HCT116 (cell line): ENCODE results near the gene TAL1.

ENCODE experiments used
- CTCF ChIP-seq, 3 experiments: fragments of 200-600 bp in 1 of 3; sonication (generic) in 1 of 3; IDR thresholded peaks in 2 of 3; conservative IDR thresholded peaks in 1 of 3; 2 replicates each; pipeline ENCODE4 v1.5.1; 2012 to 2017; ENCODE audit warnings: low read depth in 2 of 3, low read length in 2 of 3, antibody characterized with exemption in 1 of 3, borderline replicate concordance in 1 of 3, control low read depth in 1 of 3, mild to moderate bottlenecking in 1 of 3, mixed read lengths in 1 of 3, mixed run types in 1 of 3, moderate library complexity in 1 of 3; ENCODE audit not compliant: insufficient read depth in 1 of 3
- EGR1 ChIP-seq: IDR thresholded peaks from 2 replicates; pipeline ENCODE4 v1.6.1; 2012; ENCODE audit warnings: low read depth
- EZH2 ChIP-seq: fragments of 200-600 bp; sonication (generic); IDR thresholded peaks from 2 replicates; pipeline ENCODE4 v1.6.1; 2017; ENCODE audit warnings: antibody characterized with exemption, mixed run types
- EZH2phosphoT487 ChIP-seq: fragments of 200-600 bp; IDR thresholded peaks from 2 replicates; pipeline ENCODE4 v1.6.1; 2018; ENCODE audit warnings: antibody characterized with exemption, borderline replicate concordance
- FOSL1 ChIP-seq: IDR thresholded peaks from 2 replicates; pipeline ENCODE4 v1.6.1; 2012; ENCODE audit warnings: low read depth
- MAX ChIP-seq: IDR thresholded peaks from 2 replicates; pipeline ENCODE4 v1.6.1; 2012
- POLR2A ChIP-seq: IDR thresholded peaks from 2 replicates; pipeline ENCODE4 v1.7.0; 2011; ENCODE audit warnings: borderline replicate concordance; ENCODE audit not compliant: insufficient read depth, insufficient read length; ENCODE audit errors: extremely low read depth
- REST ChIP-seq: IDR thresholded peaks from 2 replicates; pipeline ENCODE4 v1.6.1; 2012; ENCODE audit warnings: low read depth
- TCF7L2 ChIP-seq: IDR thresholded peaks from 2 replicates; pipeline ENCODE4 v1.7.0; 2011; ENCODE audit warnings: borderline replicate concordance, inconsistent platforms; ENCODE audit not compliant: insufficient read depth, insufficient read length; ENCODE audit errors: extremely low read depth

- TF ChIP-seq EZH2phosphoT487 = no peak
- TF ChIP-seq REST = no peak
- no peak for TF ChIP-seq EZH2
- TF ChIP-seq POLR2A = no peak
- no peak for TF ChIP-seq EGR1
- TF ChIP-seq FOSL1 = no peak
- TF ChIP-seq MAX = no peak
- no peak for TF ChIP-seq TCF7L2
- no peak for TF ChIP-seq CTCF (IDR thresholded peaks at IDR 0.05 in 2 of 3, conservative IDR thresholded peaks at IDR 0.05 in 1 of 3; ENCODE audit: borderline replicate concordance in 1 of 3, insufficient read depth in 1 of 3, low read depth in 2 of 3, low read length in 2 of 3)
Measured at GRCh38 chr1:47194311-47194710, 37.7 kb downstream of the TAL1 start.
